ENCODE data around the gene TYSND1.

TYSND1 gene

DNA sequence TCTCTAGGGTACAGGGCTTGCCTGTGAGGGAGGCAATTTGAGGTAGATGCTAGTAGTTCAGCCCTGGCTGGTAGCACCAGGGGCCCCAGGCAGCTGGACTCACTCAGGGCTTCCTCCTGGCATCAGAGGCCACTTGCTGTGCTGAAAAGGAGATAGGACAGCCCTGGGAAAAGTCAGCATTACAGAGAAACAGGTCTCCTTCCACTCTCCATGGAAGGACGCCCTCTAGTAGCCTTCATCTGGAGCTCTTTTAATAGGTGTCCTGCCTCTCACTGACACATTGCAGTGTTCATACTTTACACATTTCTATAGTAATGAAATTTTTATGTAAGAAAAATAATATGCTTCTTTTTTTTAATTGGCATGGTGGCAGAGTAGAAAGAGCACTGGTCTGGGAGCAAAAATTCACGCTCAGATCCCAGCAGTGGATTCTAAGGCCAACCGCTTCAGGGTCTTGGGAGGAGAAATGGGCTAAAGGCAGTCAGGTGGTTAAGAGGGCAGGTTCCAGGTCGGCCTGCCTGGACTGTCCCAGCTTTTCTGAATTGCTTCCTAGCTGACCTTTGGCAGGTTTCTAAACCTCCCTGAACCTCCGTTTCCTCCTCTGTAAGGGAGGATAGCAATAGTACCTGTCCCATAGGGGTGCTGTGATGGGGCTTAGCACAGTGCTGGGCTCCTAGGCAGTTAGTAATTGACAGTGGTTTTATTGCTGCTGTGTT, 49.6 kb downstream of the TYSND1 start:
- H3K9me3 ChIP-seq (ENCODE audit: insufficient read depth, low read length), result no peaks in the 10 kb centered on the region
- TF ChIP-seq YY1 (IDR thresholded peaks at IDR 0.05; ENCODE audit: insufficient read depth, insufficient read length) (no peak), ZNF274 (IDR thresholded peaks at IDR 0.05; ENCODE audit: low read depth, low read length) (no peak), SUZ12 (IDR thresholded peaks at IDR 0.05; ENCODE audit: extremely low read depth, insufficient read depth, insufficient read length) (no peak)
- no peak overlapping the region for H3K4me3 ChIP-seq (ENCODE audit: insufficient read length, low read depth)
- H3K36me3 ChIP-seq (ENCODE audit: insufficient read depth, insufficient read length, low read length), result peaks cover 82% of the 10 kb centered on the region
- H3K4me1 ChIP-seq (ENCODE audit: insufficient read depth, insufficient read length), result no peaks in the 10 kb centered on the region
- no peaks in the 10 kb centered on the region for H3K27me3 ChIP-seq (ENCODE audit: insufficient read depth, insufficient read length)
- no peak for DNase-seq (ENCODE audit: low read depth, low spot score)
- H3K9ac ChIP-seq (ENCODE audit: insufficient read length, low read depth), result no peak overlapping the region

- H3K27me3 ChIP-seq (ENCODE audit: insufficient read depth, insufficient read length), result no peaks in the 10 kb centered on the region
- peaks cover 79% of the 10 kb centered on the region for H3K36me3 ChIP-seq (ENCODE audit: insufficient read depth, insufficient read length, low read length)
- no peak overlapping the region for H3K4me3 ChIP-seq (ENCODE audit: insufficient read length, low read depth)
- H3K4me1 ChIP-seq (ENCODE audit: insufficient read depth, insufficient read length), result no peaks in the 10 kb centered on the region
- no peak for DNase-seq (ENCODE audit: low read depth, low spot score)
- H3K9me3 ChIP-seq (ENCODE audit: insufficient read depth, low read length), result no peaks in the 10 kb centered on the region
- no peak overlapping the region for H3K9ac ChIP-seq (ENCODE audit: insufficient read length, low read depth)
- TF ChIP-seq ZNF274 (IDR thresholded peaks at IDR 0.05; ENCODE audit: low read depth, low read length), result no peak
- no peak for TF ChIP-seq SUZ12 (IDR thresholded peaks at IDR 0.05; ENCODE audit: extremely low read depth, insufficient read depth, insufficient read length)
- TF ChIP-seq YY1 (IDR thresholded peaks at IDR 0.05; ENCODE audit: insufficient read depth, insufficient read length), result no peak
Observed at GRCh38 chr10:70096016-70096704, 50.3 kb downstream of the TYSND1 start.

GRCh38 chr10:70094250-70094649, 52.2 kb downstream of the TYSND1 start:
- H3K9me3 ChIP-seq (ENCODE audit: insufficient read depth, low read length), result no peaks in the 10 kb centered on the region
- DNase-seq (ENCODE audit: low read depth, low spot score), result no peak
- H3K27me3 ChIP-seq (ENCODE audit: insufficient read depth, insufficient read length), result no peaks in the 10 kb centered on the region
- no peak overlapping the region for H3K9ac ChIP-seq (ENCODE audit: insufficient read length, low read depth)
- H3K4me1 ChIP-seq (ENCODE audit: insufficient read depth, insufficient read length), result no peaks in the 10 kb centered on the region
- no peak for TF ChIP-seq YY1 (IDR thresholded peaks at IDR 0.05; ENCODE audit: insufficient read depth, insufficient read length)
- no peak for TF ChIP-seq SUZ12 (IDR thresholded peaks at IDR 0.05; ENCODE audit: extremely low read depth, insufficient read depth, insufficient read length)
- TF ChIP-seq ZNF274 (IDR thresholded peaks at IDR 0.05; ENCODE audit: low read depth, low read length), result no peak
- H3K4me3 ChIP-seq (ENCODE audit: insufficient read length, low read depth), result no peak overlapping the region
- H3K36me3 ChIP-seq (ENCODE audit: insufficient read depth, insufficient read length, low read length), result peaks cover 63% of the 10 kb centered on the region

GRCh38 chr10:70093335-70093944, 53.1 kb downstream of the TYSND1 start:
- Histone ChIP-seq H3K9me3 (ENCODE audit: insufficient read depth, low read length) (no peaks in the 10 kb centered on the region), H3K9ac (ENCODE audit: insufficient read length, low read depth) (no peak overlapping the region), H3K27me3 (ENCODE audit: insufficient read depth, insufficient read length) (no peaks in the 10 kb centered on the region), H3K4me3 (ENCODE audit: insufficient read length, low read depth) (no peak overlapping the region), H3K36me3 (ENCODE audit: insufficient read depth, insufficient read length, low read length) (peaks cover 55% of the 10 kb centered on the region), H3K4me1 (ENCODE audit: insufficient read depth, insufficient read length) (no peaks in the 10 kb centered on the region)
- no peak for TF ChIP-seq YY1 (IDR thresholded peaks at IDR 0.05; ENCODE audit: insufficient read depth, insufficient read length)
- no peak for TF ChIP-seq SUZ12 (IDR thresholded peaks at IDR 0.05; ENCODE audit: extremely low read depth, insufficient read depth, insufficient read length)
- TF ChIP-seq ZNF274 (IDR thresholded peaks at IDR 0.05; ENCODE audit: low read depth, low read length), result no peak
- no peak for DNase-seq (ENCODE audit: low read depth, low spot score)

DNA sequence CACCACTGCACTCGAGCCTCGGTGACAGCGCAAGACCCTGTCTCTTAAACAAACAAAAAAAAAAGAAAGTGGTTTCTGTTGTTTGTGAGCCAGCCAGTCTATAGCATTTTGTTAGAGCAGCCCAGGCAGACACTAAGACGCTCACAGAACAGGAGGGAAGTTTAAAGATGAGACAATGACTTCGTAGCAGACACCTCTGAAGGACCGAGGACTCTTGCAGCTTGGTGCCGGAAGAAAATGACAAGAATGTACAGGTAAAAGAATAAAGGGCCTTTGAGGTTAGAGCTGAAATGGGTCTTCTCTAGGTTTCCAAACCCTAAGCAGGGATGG, 54.1 kb downstream of the TYSND1 start:
- Histone ChIP-seq H3K27me3 (ENCODE audit: insufficient read depth, insufficient read length) (no peaks in the 10 kb centered on the region), H3K36me3 (ENCODE audit: insufficient read depth, insufficient read length, low read length) (peaks cover 51% of the 10 kb centered on the region), H3K4me3 (ENCODE audit: insufficient read length, low read depth) (no peak overlapping the region), H3K9ac (ENCODE audit: insufficient read length, low read depth) (no peak overlapping the region), H3K4me1 (ENCODE audit: insufficient read depth, insufficient read length) (no peaks in the 10 kb centered on the region), H3K9me3 (ENCODE audit: insufficient read depth, low read length) (no peaks in the 10 kb centered on the region)
- no peak for DNase-seq (ENCODE audit: low read depth, low spot score)
- no peak for TF ChIP-seq SUZ12 (IDR thresholded peaks at IDR 0.05; ENCODE audit: extremely low read depth, insufficient read depth, insufficient read length)
- no peak for TF ChIP-seq ZNF274 (IDR thresholded peaks at IDR 0.05; ENCODE audit: low read depth, low read length)
- TF ChIP-seq YY1 (IDR thresholded peaks at IDR 0.05; ENCODE audit: insufficient read depth, insufficient read length), result no peak

DNA sequence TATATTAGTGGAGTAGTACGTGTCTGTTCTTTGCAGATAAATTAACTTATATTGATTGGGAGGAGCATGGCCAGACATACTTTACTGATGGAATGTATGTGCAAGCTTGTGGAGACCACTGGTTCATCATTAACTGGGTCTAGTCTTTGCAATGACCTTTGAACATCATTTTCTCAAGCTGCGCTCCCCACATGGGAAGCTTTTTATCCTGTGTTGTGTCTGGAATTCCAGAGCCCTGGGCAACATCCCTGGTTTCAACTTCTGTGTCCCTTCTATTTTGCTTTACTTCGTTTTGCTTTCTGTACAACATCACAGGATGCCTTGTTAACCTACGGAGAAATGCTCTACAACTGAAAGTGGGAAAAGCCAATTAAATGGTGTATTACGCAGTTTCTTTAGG, 55.5 kb downstream of the TYSND1 start:
- no peak overlapping the region for H3K4me3 ChIP-seq (ENCODE audit: insufficient read length, low read depth)
- H3K4me1 ChIP-seq (ENCODE audit: insufficient read depth, insufficient read length), result no peaks in the 10 kb centered on the region
- H3K36me3 ChIP-seq (ENCODE audit: insufficient read depth, insufficient read length, low read length), result peaks cover 46% of the 10 kb centered on the region
- TF ChIP-seq ZNF274 (IDR thresholded peaks at IDR 0.05; ENCODE audit: low read depth, low read length), result no peak
- TF ChIP-seq YY1 (IDR thresholded peaks at IDR 0.05; ENCODE audit: insufficient read depth, insufficient read length), result no peak
- no peak for TF ChIP-seq SUZ12 (IDR thresholded peaks at IDR 0.05; ENCODE audit: extremely low read depth, insufficient read depth, insufficient read length)
- no peak for DNase-seq (ENCODE audit: low read depth, low spot score)
- H3K9me3 ChIP-seq (ENCODE audit: insufficient read depth, low read length), result no peaks in the 10 kb centered on the region
- no peak overlapping the region for H3K9ac ChIP-seq (ENCODE audit: insufficient read length, low read depth)
- no peaks in the 10 kb centered on the region for H3K27me3 ChIP-seq (ENCODE audit: insufficient read depth, insufficient read length)

DNA sequence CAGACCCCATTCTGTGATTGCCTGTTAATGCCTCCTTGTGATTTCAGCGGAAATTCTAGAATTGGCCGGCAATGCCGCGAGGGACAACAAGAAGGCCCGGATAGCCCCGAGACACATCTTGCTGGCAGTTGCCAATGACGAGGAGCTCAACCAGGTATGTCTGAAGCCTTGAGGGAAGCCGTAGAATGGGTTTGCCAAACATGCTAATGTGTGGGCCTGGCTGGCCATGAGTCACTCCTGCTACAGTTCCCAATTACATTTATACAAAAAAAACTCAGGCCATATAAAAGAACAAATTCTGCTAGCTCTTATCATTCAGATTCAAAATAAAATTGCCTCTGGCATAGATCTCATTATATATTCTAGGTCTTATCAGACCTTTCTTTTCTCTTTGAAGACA, 56.5 kb downstream of the TYSND1 start:
- TF ChIP-seq SUZ12 (IDR thresholded peaks at IDR 0.05; ENCODE audit: extremely low read depth, insufficient read depth, insufficient read length), result no peak
- no peaks in the 10 kb centered on the region for H3K9me3 ChIP-seq (ENCODE audit: insufficient read depth, low read length)
- H3K4me1 ChIP-seq (ENCODE audit: insufficient read depth, insufficient read length), result no peaks in the 10 kb centered on the region
- peaks cover 41% of the 10 kb centered on the region for H3K36me3 ChIP-seq (ENCODE audit: insufficient read depth, insufficient read length, low read length)
- no peak overlapping the region for H3K9ac ChIP-seq (ENCODE audit: insufficient read length, low read depth)
- no peak overlapping the region for H3K4me3 ChIP-seq (ENCODE audit: insufficient read length, low read depth)
- DNase-seq (ENCODE audit: low read depth, low spot score), result no peak
- no peaks in the 10 kb centered on the region for H3K27me3 ChIP-seq (ENCODE audit: insufficient read depth, insufficient read length)
